Loucy (cell line): Measurements from ENCODE around the gene TMEM272.
A peak's percentile ranks its signal among the peaks of the same experiment; 100 is the strongest.

Source experiments
- H2AFZ ChIP-seq: fragments of 200-600 bp; sonication (generic); 2 replicates; pipeline ENCODE4 v1.6.0; 2016; ENCODE audit warnings: antibody characterized with exemption, mild to moderate bottlenecking, low read length, moderate library complexity
- H3F3A ChIP-seq: fragments of 200-600 bp; 2 replicates; pipeline ENCODE4 v1.6.0; 2016; ENCODE audit warnings: antibody characterized with exemption, low read depth, mild to moderate bottlenecking
- H3K27me3 ChIP-seq: fragments of 200-600 bp; sonication (generic); 2 replicates; pipeline ENCODE4 v1.6.1; 2014; ENCODE audit warnings: low read length, mild to moderate bottlenecking; ENCODE audit not compliant: insufficient read depth, poor library complexity, severe bottlenecking
- H3K36me3 ChIP-seq: fragments of 200-600 bp; sonication (generic); 2 replicates; pipeline ENCODE4 v1.6.1; 2016; ENCODE audit warnings: low read length; ENCODE audit not compliant: insufficient read depth
- H3K4me1 ChIP-seq: fragments of 200-600 bp; sonication (generic); 2 replicates; pipeline ENCODE4 v1.5.1; 2014; ENCODE audit warnings: low read length, mild to moderate bottlenecking; ENCODE audit not compliant: insufficient read depth, poor library complexity, severe bottlenecking
- H3K4me2 ChIP-seq: fragments of 200-600 bp; sonication (generic); 2 replicates; pipeline ENCODE4 v1.6.0; 2014; ENCODE audit warnings: antibody characterized with exemption, low read length, low read depth, mild to moderate bottlenecking; ENCODE audit not compliant: poor library complexity, severe bottlenecking
- H3K4me3 ChIP-seq: fragments of 200-600 bp; sonication (generic); 2 replicates; pipeline ENCODE4 v1.5.1; 2014; ENCODE audit warnings: low read length, mild to moderate bottlenecking, mixed read lengths; ENCODE audit not compliant: poor library complexity, severe bottlenecking
- H3K79me2 ChIP-seq: fragments of 200-600 bp; sonication (generic); 2 replicates; pipeline ENCODE4 v1.6.1; 2014; ENCODE audit warnings: low read length; ENCODE audit not compliant: insufficient read depth
- H3K9ac ChIP-seq: fragments of 200-600 bp; sonication (generic); 2 replicates; pipeline ENCODE4 v1.6.0; 2014; ENCODE audit warnings: mild to moderate bottlenecking, low read depth, low read length, moderate library complexity; ENCODE audit not compliant: poor library complexity, severe bottlenecking
- H3K9me2 ChIP-seq: fragments of 200-600 bp; sonication (generic); replicated peaks from 2 replicates; pipeline ENCODE4 v1.6.1; 2016; ENCODE audit warnings: low read depth, low read length, mixed read lengths
- H3K9me3 ChIP-seq: fragments of 200-600 bp; sonication (generic); 2 replicates; pipeline ENCODE4 v1.6.1; 2014; ENCODE audit warnings: mild to moderate bottlenecking, antibody characterized with exemption, low read length, low read depth; ENCODE audit not compliant: insufficient read depth
- H4K20me1 ChIP-seq: fragments of 200-600 bp; sonication (generic); 2 replicates; pipeline ENCODE4 v1.6.0; 2014; ENCODE audit warnings: antibody characterized with exemption, low read length, mild to moderate bottlenecking; ENCODE audit not compliant: insufficient read depth, poor library complexity, severe bottlenecking
- CTCF ChIP-seq: fragments of 200-600 bp; sonication (generic); conservative IDR thresholded peaks from 2 replicates; pipeline ENCODE4 v1.5.1; 2014; ENCODE audit warnings: mild to moderate bottlenecking, antibody characterized with exemption, low read length
- EZH2phosphoT487 ChIP-seq: fragments of 200-600 bp; IDR thresholded peaks from 2 replicates; pipeline ENCODE4 v1.6.1; 2018; ENCODE audit warnings: antibody characterized with exemption, mild to moderate bottlenecking, moderate library complexity, borderline replicate concordance

The TMEM272 gene

DNA sequence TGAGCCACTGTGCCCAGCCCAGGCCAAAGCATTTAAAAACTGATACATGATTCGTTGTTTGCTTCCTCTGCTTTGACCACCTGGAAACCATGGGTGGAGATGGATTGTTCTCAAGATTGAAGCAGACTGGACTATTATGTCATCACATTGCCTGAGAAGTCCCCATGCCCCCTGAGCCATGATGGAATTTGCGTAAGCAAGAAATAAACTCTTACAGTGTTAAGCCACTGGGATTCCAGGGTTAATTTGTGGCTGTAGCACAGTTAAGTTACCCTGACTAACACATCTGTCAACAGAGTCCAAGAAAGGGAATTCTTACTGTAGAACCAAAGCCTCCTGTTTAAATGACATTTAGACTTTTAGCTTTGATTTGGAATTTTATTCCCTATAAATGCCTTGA is 21.6 kb downstream of the TMEM272 start:
- peaks cover 11% of the 10 kb centered on the region for H3F3A ChIP-seq
- no peak overlapping the region for H3K9ac ChIP-seq
- no peaks in the 10 kb centered on the region for H3K9me3 ChIP-seq
- H3K4me1 ChIP-seq = peaks cover 70% of the 10 kb centered on the region
- no peak overlapping the region for H2AFZ ChIP-seq
- no peak overlapping the region for H3K4me3 ChIP-seq
- no peaks in the 10 kb centered on the region for H3K27me3 ChIP-seq
- H4K20me1 ChIP-seq = no peaks in the 10 kb centered on the region
- H3K4me2 ChIP-seq = no peak overlapping the region
- TF ChIP-seq EZH2phosphoT487 (no peak), CTCF (no peak)
- no peaks in the 10 kb centered on the region for H3K79me2 ChIP-seq
- H3K36me3 ChIP-seq = no peaks in the 10 kb centered on the region
- H3K9me2 ChIP-seq = no peaks in the 10 kb centered on the region

- Histone ChIP-seq H3K4me2 (peak overlapping the region; percentile 45), H3K4me3 (no peak overlapping the region)
These were observed 22.7 kb downstream of the TMEM272 start for GRCh38 chr13:51822106-51822815.

GRCh38 chr13:51821606-51822005 is 23.4 kb downstream of the TMEM272 start:
- Histone ChIP-seq H3K9ac (no peak overlapping the region), H4K20me1 (no peaks in the 10 kb centered on the region), H3K9me2 (no peaks in the 10 kb centered on the region), H3K4me3 (peak overlapping the region; percentile 6), H3K4me2 (peak overlapping the region; percentile 45), H3K36me3 (no peaks in the 10 kb centered on the region), H3K4me1 (peaks cover 64% of the 10 kb centered on the region), H3K27me3 (no peaks in the 10 kb centered on the region), H3F3A (peaks cover 11% of the 10 kb centered on the region), H3K9me3 (no peaks in the 10 kb centered on the region), H3K79me2 (no peaks in the 10 kb centered on the region), H2AFZ (no peak overlapping the region)
- no peak for TF ChIP-seq EZH2phosphoT487
- TF ChIP-seq CTCF = no peak

More at GRCh38 chr13:51822106-51822815, 22.7 kb downstream of the TMEM272 start:
- Histone ChIP-seq H3K79me2 (no peaks in the 10 kb centered on the region), H3K27me3 (no peaks in the 10 kb centered on the region), H2AFZ (no peak overlapping the region), H3K9ac (no peak overlapping the region), H3K9me3 (no peaks in the 10 kb centered on the region), H3F3A (peaks cover 11% of the 10 kb centered on the region), H3K4me1 (peaks cover 70% of the 10 kb centered on the region), H4K20me1 (no peaks in the 10 kb centered on the region), H3K36me3 (no peaks in the 10 kb centered on the region), H3K9me2 (no peaks in the 10 kb centered on the region)
- TF ChIP-seq EZH2phosphoT487 (no peak), CTCF (no peak)
